ENCODE data around the gene FRK.
"Not testable (repeated sequence)": the region's sequence is repeated elsewhere in the genome, so short reads cannot be mapped to it uniquely, and the experiment has no call there.

Gene FRK

GRCh38 chr6:116078945-116079344, 18.3 kb upstream of the FRK start:
- DNase-seq, result no peak
- in situ Hi-C loops (cut with MboI; ENCODE audit: low pct_unique_long_range_greater_than_20kb, low sequenced_read_pairs), result no loop called here

- in situ Hi-C loops (cut with MboI; ENCODE audit: low pct_unique_long_range_greater_than_20kb, low sequenced_read_pairs), result no loop called here
Observed at GRCh38 chr6:116078522-116078921, 17.8 kb upstream of the FRK start.

GRCh38 chr6:116074732-116075390, 14.2 kb upstream of the FRK start:
- DNase-seq, result no peak
- in situ Hi-C loops (cut with MboI; ENCODE audit: low pct_unique_long_range_greater_than_20kb, low sequenced_read_pairs), result no loop called here

More at GRCh38 chr6:116078522-116078921, 17.8 kb upstream of the FRK start:
- DNase-seq, result no peak

GRCh38 chr6:116073765-116074440, 13.2 kb upstream of the FRK start:
- in situ Hi-C loops (cut with MboI; ENCODE audit: low pct_unique_long_range_greater_than_20kb, low sequenced_read_pairs), result no loop called here

GRCh38 chr6:116072368-116072767, 11.7 kb upstream of the FRK start:
- DNase-seq, result no peak
- in situ Hi-C loops (cut with MboI; ENCODE audit: low pct_unique_long_range_greater_than_20kb, low sequenced_read_pairs), result no loop called here

More at GRCh38 chr6:116073765-116074440, 13.2 kb upstream of the FRK start:
- no peak for DNase-seq

- in situ Hi-C loops (cut with MboI; ENCODE audit: low pct_unique_long_range_greater_than_20kb, low sequenced_read_pairs), result no loop called here
- DNase-seq, result no peak
Observed at GRCh38 chr6:116070616-116071389, 10.1 kb upstream of the FRK start.

- DNase-seq, result no peak
- in situ Hi-C loops (cut with MboI; ENCODE audit: low pct_unique_long_range_greater_than_20kb, low sequenced_read_pairs), result no loop called here
Observed at GRCh38 chr6:116070101-116070500, 9.4 kb upstream of the FRK start.

- in situ Hi-C loops (cut with MboI; ENCODE audit: low pct_unique_long_range_greater_than_20kb, low sequenced_read_pairs), result no loop called here
- no peak for DNase-seq
Observed at GRCh38 chr6:116066789-116067188, 6.1 kb upstream of the FRK start.

GRCh38 chr6:116064666-116065065, 4.0 kb upstream of the FRK start:
- in situ Hi-C loops (cut with MboI; ENCODE audit: low pct_unique_long_range_greater_than_20kb, low sequenced_read_pairs), result no loop called here
- DNase-seq, result no peak

GRCh38 chr6:116062496-116062895, 1.8 kb upstream of the FRK start:
- in situ Hi-C loops (cut with MboI; ENCODE audit: low pct_unique_long_range_greater_than_20kb, low sequenced_read_pairs), result no loop called here
- no peak for DNase-seq

- peak; percentile 53 for DNase-seq
- in situ Hi-C loops (cut with MboI; ENCODE audit: low pct_unique_long_range_greater_than_20kb, low sequenced_read_pairs), result no loop called here
Observed at GRCh38 chr6:116059713-116060571, 749 bp downstream of the FRK start.

- DNase-seq, result no peak
- in situ Hi-C loops (cut with MboI; ENCODE audit: low pct_unique_long_range_greater_than_20kb, low sequenced_read_pairs), result no loop called here
Observed at GRCh38 chr6:116057766-116058165, 2.9 kb downstream of the FRK start.

- in situ Hi-C loops (cut with MboI; ENCODE audit: low pct_unique_long_range_greater_than_20kb, low sequenced_read_pairs), result no loop called here
- DNase-seq, result no peak
Observed at GRCh38 chr6:116055513-116055912, 5.2 kb downstream of the FRK start.

GRCh38 chr6:116051244-116051643, 9.4 kb downstream of the FRK start:
- DNase-seq, result no peak
- in situ Hi-C loops (cut with MboI; ENCODE audit: low pct_unique_long_range_greater_than_20kb, low sequenced_read_pairs), result no loop called here

- no peak for DNase-seq
- in situ Hi-C loops (cut with MboI; ENCODE audit: low pct_unique_long_range_greater_than_20kb, low sequenced_read_pairs), result no loop called here
Observed at GRCh38 chr6:116050737-116051136, 10.0 kb downstream of the FRK start.

- in situ Hi-C loops (cut with MboI; ENCODE audit: low pct_unique_long_range_greater_than_20kb, low sequenced_read_pairs), result no loop called here
- DNase-seq, result no peak
Observed at GRCh38 chr6:116049321-116049720, 11.4 kb downstream of the FRK start.

- no peak for DNase-seq
- in situ Hi-C loops (cut with MboI; ENCODE audit: low pct_unique_long_range_greater_than_20kb, low sequenced_read_pairs), result no loop called here
Observed at GRCh38 chr6:116047173-116047933, 13.3 kb downstream of the FRK start.

- in situ Hi-C loops (cut with MboI; ENCODE audit: low pct_unique_long_range_greater_than_20kb, low sequenced_read_pairs), result no loop called here
- no peak for DNase-seq
Observed at GRCh38 chr6:116046737-116047136, 14.0 kb downstream of the FRK start.

- DNase-seq; in situ Hi-C loops (cut with MboI; ENCODE audit: low pct_unique_long_range_greater_than_20kb, low sequenced_read_pairs): not testable (repeated sequence)
Observed at GRCh38 chr6:116046272-116046671, 14.4 kb downstream of the FRK start.

Data from KBM-7 (cell line).